PC-9 (cell line): ENCODE data around the gene KIF16B. TPM values are rescaled to one million over a fixed set of nuclear protein-coding genes. Genes with fewer than 3 reads are reported as not detected.

Source experiments
- BruUV-seq: library from RNA; stranded (reverse); fragments of 400-500 nt; replicated peaks from 2 replicates; lab custom pipeline; 2021; lab: Mats Ljungman, UMichigan
- CTCF ChIA-PET: fragments of 300-600 bp; sonication (Branson Sonifier 250); formaldehyde crosslinking; loops from one replicate; lab custom pipeline; 2022; ENCODE audit warnings: antibody characterized with exemption; lab: Charles Lee
- POLR2A ChIA-PET: fragments of 300-600 bp; sonication (Branson Sonifier 250); formaldehyde crosslinking; loops from one replicate; lab custom pipeline; 2022; ENCODE audit warnings: antibody characterized with exemption; ENCODE audit not compliant: unreplicated experiment; lab: Charles Lee
- DNase-seq, 2 experiments: peaks; one replicate each; pipeline versions ENCODE4 v3.0.0 to v3.0.0-alpha.2; 2015 to 2022; ENCODE audit warnings: mixed read lengths in 1 of 2
- H2AFZ ChIP-seq: fragments of 200-600 bp; sonication (generic); 2 replicates; pipeline ENCODE4 v1.8.1; 2017; ENCODE audit warnings: antibody characterized with exemption
- H3F3A ChIP-seq: fragments of 200-600 bp; sonication (generic); 2 replicates; pipeline ENCODE4 v1.8.1; 2017; ENCODE audit warnings: antibody characterized with exemption, mild to moderate bottlenecking, low read depth; ENCODE audit not compliant: insufficient read depth
- H3K27ac ChIP-seq: fragments of 200-600 bp; sonication (generic); 2 replicates; pipeline ENCODE4 v1.6.1; 2016; ENCODE audit warnings: mixed run types
- H3K27me3 ChIP-seq: fragments of 200-600 bp; sonication (generic); 2 replicates; pipeline ENCODE4 v1.6.1; 2016; ENCODE audit warnings: low read depth, mixed run types; ENCODE audit not compliant: insufficient read depth
- H3K36me3 ChIP-seq: fragments of 200-600 bp; sonication (generic); 2 replicates; pipeline ENCODE4 v1.6.1; 2016; ENCODE audit warnings: low read depth, mixed run types
- H3K4me1 ChIP-seq: fragments of 200-600 bp; sonication (generic); replicated peaks from 2 replicates; pipeline ENCODE4 v1.6.1; 2016; ENCODE audit warnings: mixed run types; ENCODE audit not compliant: insufficient read depth
- H3K4me2 ChIP-seq: fragments of 200-600 bp; sonication (generic); 2 replicates; pipeline ENCODE4 v1.6.1; 2017; ENCODE audit warnings: mixed run types
- H3K4me3 ChIP-seq: fragments of 200-600 bp; sonication (generic); 2 replicates; pipeline ENCODE4 v1.6.1; 2016; ENCODE audit warnings: mixed run types
- H3K79me2 ChIP-seq: fragments of 200-600 bp; sonication (generic); 2 replicates; pipeline ENCODE4 v1.6.1; 2017; ENCODE audit warnings: low read depth, mixed run types
- H3K9me2 ChIP-seq: fragments of 200-600 bp; sonication (generic); 2 replicates; pipeline ENCODE4 v1.8.1; 2017; ENCODE audit warnings: mild to moderate bottlenecking; ENCODE audit not compliant: insufficient read depth
- H3K9me3 ChIP-seq: fragments of 200-600 bp; sonication (generic); 2 replicates; pipeline ENCODE4 v1.8.1; 2016; ENCODE audit warnings: low read depth; ENCODE audit not compliant: insufficient read depth
- H4K20me1 ChIP-seq: fragments of 200-600 bp; sonication (generic); 2 replicates; pipeline ENCODE4 v1.8.1; 2017; ENCODE audit not compliant: insufficient read depth
- EZH2 ChIP-seq: fragments of 200-600 bp; sonication (generic); IDR thresholded peaks from 2 replicates; pipeline ENCODE4 v1.8.0; 2017; ENCODE audit warnings: antibody characterized with exemption, low read depth
- intact Hi-C: fragments of 100-400 bp; cut with micrococcal nuclease; formaldehyde crosslinking; loops from one replicate; pipeline ENCODE4 v1.10.0; 2022; ENCODE audit not compliant: unreplicated experiment
- total RNA-seq: library from RNA; stranded (reverse); gene quantifications from 2 replicates; pipeline ENCODE4 v1.2.3, GENCODE V29; 2021
- TF ChIP-seq, protein P1 (sequence below): fragments of 200-600 bp; sonication (generic); conservative IDR thresholded peaks from 2 replicates; pipeline ENCODE4 v1.6.1; 2017; ENCODE audit warnings: mixed run types, antibody characterized with exemption, mild to moderate bottlenecking, moderate library complexity

KIF16B gene
- total RNA-seq, 1 experiment from 2014 or later = 17.6 TPM

DNA sequence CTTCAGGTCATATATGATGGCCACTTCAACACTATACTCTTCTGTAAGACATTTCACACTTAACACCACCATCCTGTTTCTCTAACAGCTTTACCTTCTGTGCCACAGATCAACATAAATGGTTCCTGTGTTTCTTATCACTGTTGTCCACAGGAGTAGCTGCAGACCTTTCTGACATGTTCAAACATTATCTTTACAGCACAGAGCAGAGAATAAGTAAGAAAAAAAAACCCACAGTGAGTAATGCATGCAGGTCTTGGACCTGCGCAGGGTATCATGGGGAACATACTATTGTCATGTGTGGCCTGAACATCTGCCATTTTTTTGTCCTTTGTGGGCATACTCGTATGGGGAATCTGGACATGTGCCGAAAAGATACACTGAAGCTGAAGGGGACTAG, 161.9 kb downstream of the KIF16B start:
- Histone ChIP-seq H3K4me2 (no peak overlapping the region), H3K9me2 (no peaks in the 10 kb centered on the region), H3K4me1 (peaks cover 41% of the 10 kb centered on the region), H4K20me1 (no peaks in the 10 kb centered on the region), H2AFZ (no peak overlapping the region), H3F3A (peaks cover 21% of the 10 kb centered on the region; the same call in 1 of the 2 replicates), H3K27ac (no peak overlapping the region), H3K79me2 (no peaks in the 10 kb centered on the region), H3K27me3 (no peaks in the 10 kb centered on the region), H3K9me3 (no peaks in the 10 kb centered on the region; the same call in 1 of the 2 replicates), H3K36me3 (no peaks in the 10 kb centered on the region), H3K4me3 (no peak overlapping the region)
- intact Hi-C loops = no loop called here
- TF ChIP-seq, protein P1, sequence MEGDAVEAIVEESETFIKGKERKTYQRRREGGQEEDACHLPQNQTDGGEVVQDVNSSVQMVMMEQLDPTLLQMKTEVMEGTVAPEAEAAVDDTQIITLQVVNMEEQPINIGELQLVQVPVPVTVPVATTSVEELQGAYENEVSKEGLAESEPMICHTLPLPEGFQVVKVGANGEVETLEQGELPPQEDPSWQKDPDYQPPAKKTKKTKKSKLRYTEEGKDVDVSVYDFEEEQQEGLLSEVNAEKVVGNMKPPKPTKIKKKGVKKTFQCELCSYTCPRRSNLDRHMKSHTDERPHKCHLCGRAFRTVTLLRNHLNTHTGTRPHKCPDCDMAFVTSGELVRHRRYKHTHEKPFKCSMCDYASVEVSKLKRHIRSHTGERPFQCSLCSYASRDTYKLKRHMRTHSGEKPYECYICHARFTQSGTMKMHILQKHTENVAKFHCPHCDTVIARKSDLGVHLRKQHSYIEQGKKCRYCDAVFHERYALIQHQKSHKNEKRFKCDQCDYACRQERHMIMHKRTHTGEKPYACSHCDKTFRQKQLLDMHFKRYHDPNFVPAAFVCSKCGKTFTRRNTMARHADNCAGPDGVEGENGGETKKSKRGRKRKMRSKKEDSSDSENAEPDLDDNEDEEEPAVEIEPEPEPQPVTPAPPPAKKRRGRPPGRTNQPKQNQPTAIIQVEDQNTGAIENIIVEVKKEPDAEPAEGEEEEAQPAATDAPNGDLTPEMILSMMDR = no peak
- TF ChIP-seq EZH2 = no peak
- ChIA-PET POLR2A (no interaction called here), CTCF (no interaction called here)
- DNase-seq = no peak
- no TSS peak for BruUV-seq

DNA sequence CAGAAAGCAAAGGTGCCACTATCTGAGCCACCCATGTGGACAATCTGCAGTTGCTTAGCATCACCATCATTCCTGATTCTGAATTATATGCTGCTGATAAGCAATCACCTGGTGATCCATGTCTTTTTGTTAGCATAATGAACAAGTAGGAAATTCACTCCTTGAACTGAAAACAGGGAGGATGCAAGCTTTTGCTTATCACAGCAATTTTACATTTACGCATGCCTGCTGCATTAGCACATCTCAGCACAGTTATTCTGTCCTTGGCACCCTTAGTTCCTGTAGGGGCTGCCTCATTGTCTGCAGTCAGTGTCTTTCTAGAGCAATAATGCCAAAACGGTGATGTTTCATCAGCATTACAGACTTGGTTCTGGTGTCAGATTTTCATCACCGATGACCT, 162.6 kb downstream of the KIF16B start:
- DNase-seq = no peak
- no peaks in the 10 kb centered on the region for H3K36me3 ChIP-seq
- ChIA-PET CTCF (no interaction called here), POLR2A (no interaction called here)
- no peak overlapping the region for H3K4me2 ChIP-seq
- intact Hi-C loops = no loop called here
- no TSS peak for BruUV-seq
- no peaks in the 10 kb centered on the region for H4K20me1 ChIP-seq
- H3K9me2 ChIP-seq = no peaks in the 10 kb centered on the region
- H3K9me3 ChIP-seq = no peaks in the 10 kb centered on the region; the same call in 1 of the 2 replicates
- no peak overlapping the region for H3K27ac ChIP-seq
- TF ChIP-seq, protein P1 = no peak
- TF ChIP-seq EZH2 = no peak
- H3K4me1 ChIP-seq = peaks cover 42% of the 10 kb centered on the region
- no peaks in the 10 kb centered on the region for H3K27me3 ChIP-seq
- H3F3A ChIP-seq = peaks cover 21% of the 10 kb centered on the region; the same call in 1 of the 2 replicates
- no peak overlapping the region for H3K4me3 ChIP-seq
- H3K79me2 ChIP-seq = no peaks in the 10 kb centered on the region
- no peak overlapping the region for H2AFZ ChIP-seq

DNA sequence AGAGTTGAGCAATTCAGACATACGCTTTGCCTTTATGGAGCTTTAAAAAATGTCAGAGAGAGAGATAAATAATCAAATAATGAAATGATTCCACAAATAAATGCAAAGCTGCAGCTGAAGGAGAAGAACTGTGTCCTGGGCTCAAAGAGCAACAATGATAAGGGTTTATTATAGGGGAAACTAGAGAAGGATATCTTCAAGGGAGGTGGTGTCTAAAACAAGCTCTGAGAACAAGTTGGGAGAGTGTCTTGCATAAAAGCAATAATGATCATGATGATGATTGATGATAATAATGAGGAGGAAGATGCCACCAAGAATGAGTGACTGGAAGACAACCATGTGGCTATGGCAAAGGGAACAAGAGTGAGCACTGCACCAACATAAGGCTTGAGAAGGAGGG, 164.3 kb downstream of the KIF16B start:
- Histone ChIP-seq H3K27me3 (no peaks in the 10 kb centered on the region), H3K4me1 (peaks cover 33% of the 10 kb centered on the region), H4K20me1 (no peaks in the 10 kb centered on the region), H3K9me3 (no peaks in the 10 kb centered on the region; the same call in 1 of the 2 replicates), H3F3A (peaks cover 16% of the 10 kb centered on the region; the same call in 1 of the 2 replicates), H2AFZ (no peak overlapping the region), H3K4me3 (no peak overlapping the region), H3K9me2 (no peaks in the 10 kb centered on the region), H3K79me2 (no peaks in the 10 kb centered on the region), H3K36me3 (no peaks in the 10 kb centered on the region), H3K4me2 (no peak overlapping the region), H3K27ac (no peak overlapping the region)
- ChIA-PET CTCF (no interaction called here), POLR2A (no interaction called here)
- intact Hi-C loops = no loop called here
- TF ChIP-seq, protein P1 = no peak
- TF ChIP-seq EZH2 = no peak
- no peak for DNase-seq
- BruUV-seq = no TSS peak
